HEK293 (cell line): ENCODE data around the gene TANGO2.

Experiments used
- CTCF ChIP-seq: fragments of 450-650 bp; formaldehyde crosslinking; IDR thresholded peaks from 2 replicates; pipeline ENCODE4 v1.5.1; 2016; ENCODE audit warnings: missing biosample characterization, missing genetic modification characterization
- WT1 ChIP-seq: fragments of 450-650 bp; formaldehyde crosslinking; IDR thresholded peaks from 2 replicates; pipeline ENCODE4 v1.5.1; 2016; ENCODE audit warnings: missing biosample characterization, missing genetic modification characterization
- ZNF274 ChIP-seq, 2 experiments: fragments of 200-500 bp in 1 of 2; fragments of 450-650 bp in 1 of 2; sonication (Bioruptor generic) in 1 of 2; formaldehyde crosslinking in 1 of 2; IDR thresholded peaks; 2 replicates each; pipeline versions ENCODE4 v1.5.1 to v1.6.1; 2014 to 2016; ENCODE audit warnings: borderline replicate concordance in 1 of 2, inconsistent platforms in 1 of 2, low read length in 1 of 2, missing biosample characterization in 1 of 2, missing genetic modification characterization in 1 of 2
- ZSCAN16 ChIP-seq: fragments of 450-650 bp; formaldehyde crosslinking; IDR thresholded peaks from 2 replicates; pipeline ENCODE4 v1.5.1; 2016; ENCODE audit warnings: missing biosample characterization, missing genetic modification characterization

- TF ChIP-seq WT1 (no peak), CTCF (no peak), ZNF274 (IDR thresholded peaks at IDR 0.05; ENCODE audit: low read length) (no peak), ZNF274 (tag by site-specific recombination; IDR thresholded peaks at IDR 0.05; ENCODE audit: borderline replicate concordance) (no peak), ZSCAN16 (tag by site-specific recombination) (no peak)
Observed at GRCh38 chr22:19979712-19980493, 41.0 kb upstream of the TANGO2 start.
